Brain pericyte (primary cell): ENCODE measurements around the gene NPAT.

ENCODE experiments used
- DNase-seq: peaks from one replicate; pipeline ENCODE4 v3.0.0-alpha.2; 2012; ENCODE audit warnings: low read depth, low spot score

Gene NPAT

GRCh38 chr11:108222574-108223347 is at the start of gene NPAT, which contains the start of gene ATM:
TSS of gene NPAT (minus strand) at chr11:108222638. CDS start at chr11:108222536, 102 bp downstream.
TSS of gene ATM (plus strand) at chr11:108223067. CDS start at chr11:108227625, 4,558 bp downstream.
- DNase-seq, result peak; percentile 99

- no peak for DNase-seq
Observed at GRCh38 chr11:108269583-108269982, 47.1 kb upstream of the NPAT start.

GRCh38 chr11:108253176-108253575 is 30.7 kb upstream of the NPAT start:
- DNase-seq, result no peak

- no peak for DNase-seq
Observed at GRCh38 chr11:108246885-108247284, 24.4 kb upstream of the NPAT start.

- no peak for DNase-seq
Observed at GRCh38 chr11:108246308-108246707, 23.9 kb upstream of the NPAT start.

GRCh38 chr11:108242422-108242821 is 20.0 kb upstream of the NPAT start:
- DNase-seq, result no peak

GRCh38 chr11:108241330-108242037 is 19.0 kb upstream of the NPAT start:
- no peak for DNase-seq

- DNase-seq, result no peak
Observed at GRCh38 chr11:108239076-108239475, 16.6 kb upstream of the NPAT start.

- no peak for DNase-seq
Observed at GRCh38 chr11:108237058-108237481, 14.6 kb upstream of the NPAT start.

- DNase-seq, result no peak
Observed at GRCh38 chr11:108235633-108236032, 13.2 kb upstream of the NPAT start.

- DNase-seq, result no peak
Observed at GRCh38 chr11:108235192-108235591, 12.8 kb upstream of the NPAT start.

GRCh38 chr11:108233277-108233945 is 11.0 kb upstream of the NPAT start:
- no peak for DNase-seq

GRCh38 chr11:108228251-108228650 is 5.8 kb upstream of the NPAT start:
- no peak for DNase-seq

GRCh38 chr11:108226036-108226435 is 3.6 kb upstream of the NPAT start:
- no peak for DNase-seq

GRCh38 chr11:108224911-108225786 is 2.7 kb upstream of the NPAT start:
- no peak for DNase-seq

GRCh38 chr11:108224366-108224765 is 1.9 kb upstream of the NPAT start:
- no peak for DNase-seq

- DNase-seq, result peak; percentile 20
Observed at GRCh38 chr11:108223348-108224149, 1.1 kb upstream of the NPAT start.

- no peak for DNase-seq
Observed at GRCh38 chr11:108221911-108222573, 396 bp downstream of the NPAT start.

- no peak for DNase-seq
Observed at GRCh38 chr11:108221371-108221770, 1.1 kb downstream of the NPAT start.
